GM21367 (cell line): ENCODE measurements around the gene FBXL20.

Source experiments
- ATAC-seq: cut with Tn5 transposase; IDR thresholded peaks from one replicate; pipeline ENCODE4 v1.9.1; 2021; ENCODE audit not compliant: unreplicated experiment

The FBXL20 gene

GRCh38 chr17:39229274-39229913, 172.0 kb downstream of the FBXL20 start:
- ATAC-seq = no peak

- no peak for ATAC-seq
Measured at GRCh38 chr17:39227364-39227919, 174.0 kb downstream of the FBXL20 start.

- no peak for ATAC-seq
Measured at GRCh38 chr17:39225959-39226683, 175.3 kb downstream of the FBXL20 start.

GRCh38 chr17:39225308-39225958, 176.0 kb downstream of the FBXL20 start, which contains the start of gene STAC2:
TSS of gene STAC2 (minus strand) at chr17:39225945. CDS start at chr17:39225502, 443 bp downstream.
- no peak for ATAC-seq

GRCh38 chr17:39224778-39225307, 176.6 kb downstream of the FBXL20 start:
- no peak for ATAC-seq

GRCh38 chr17:39223907-39224777, 177.3 kb downstream of the FBXL20 start:
- no peak for ATAC-seq

GRCh38 chr17:39222866-39223834, 178.3 kb downstream of the FBXL20 start:
- ATAC-seq = no peak

GRCh38 chr17:39222151-39222550, 179.3 kb downstream of the FBXL20 start:
- no peak for ATAC-seq

GRCh38 chr17:39221572-39221971, 179.9 kb downstream of the FBXL20 start:
- no peak for ATAC-seq

GRCh38 chr17:39219647-39220154, 181.7 kb downstream of the FBXL20 start:
- no peak for ATAC-seq

- no peak for ATAC-seq
Measured at GRCh38 chr17:39218906-39219305, 182.5 kb downstream of the FBXL20 start.

- ATAC-seq = no peak
Measured at GRCh38 chr17:39217734-39218369, 183.6 kb downstream of the FBXL20 start.

GRCh38 chr17:39213852-39214251, 187.6 kb downstream of the FBXL20 start:
- no peak for ATAC-seq

- no peak for ATAC-seq
Measured at GRCh38 chr17:39212841-39213480, 188.5 kb downstream of the FBXL20 start.

GRCh38 chr17:39212195-39212810, 189.1 kb downstream of the FBXL20 start:
- ATAC-seq = no peak

- no peak for ATAC-seq
Measured at GRCh38 chr17:39210093-39210434, 191.4 kb downstream of the FBXL20 start.

- no peak for ATAC-seq
Measured at GRCh38 chr17:39209317-39210092, 191.9 kb downstream of the FBXL20 start.
